Measurements from ENCODE around the gene IRF2BPL.

Gene IRF2BPL

GRCh38 chr14:77028384-77029231, at the start of gene IRF2BPL:
Gene IRF2BPL, minus strand, starts transcription at chr14:77028708. Its CDS starts 916 bp downstream, at chr14:77027792.
- DNase-seq (ENCODE audit: low read depth) = peak; percentile 98
- no peak for TF ChIP-seq CTCF (conservative IDR thresholded peaks at IDR 0.05; ENCODE audit: low read length)
- peak within 1 kb of the TSS; percentile 89 for H3K4me3 ChIP-seq (ENCODE audit: low read length)

- no peak overlapping the region for H3K4me3 ChIP-seq (ENCODE audit: low read length)
Observed at GRCh38 chr14:77077040-77077439, 48.5 kb upstream of the IRF2BPL start.

GRCh38 chr14:77076113-77076631, 47.7 kb upstream of the IRF2BPL start:
- no peak for DNase-seq (ENCODE audit: low read depth)
- H3K4me3 ChIP-seq (ENCODE audit: low read length) = no peak overlapping the region
- no peak for TF ChIP-seq CTCF (conservative IDR thresholded peaks at IDR 0.05; ENCODE audit: low read length)

More at GRCh38 chr14:77077040-77077439, 48.5 kb upstream of the IRF2BPL start:
- DNase-seq (ENCODE audit: low read depth) = no peak
- no peak for TF ChIP-seq CTCF (conservative IDR thresholded peaks at IDR 0.05; ENCODE audit: low read length)

- no peak for TF ChIP-seq CTCF (conservative IDR thresholded peaks at IDR 0.05; ENCODE audit: low read length)
- no peak overlapping the region for H3K4me3 ChIP-seq (ENCODE audit: low read length)
Observed at GRCh38 chr14:77074969-77075368, 46.5 kb upstream of the IRF2BPL start.

GRCh38 chr14:77071938-77072388, 43.5 kb upstream of the IRF2BPL start:
- no peak for DNase-seq (ENCODE audit: low read depth)
- H3K4me3 ChIP-seq (ENCODE audit: low read length) = no peak overlapping the region
- no peak for TF ChIP-seq CTCF (conservative IDR thresholded peaks at IDR 0.05; ENCODE audit: low read length)

More at GRCh38 chr14:77074969-77075368, 46.5 kb upstream of the IRF2BPL start:
- DNase-seq (ENCODE audit: low read depth) = no peak

- no peak overlapping the region for H3K4me3 ChIP-seq (ENCODE audit: low read length)
- DNase-seq (ENCODE audit: low read depth) = no peak
- TF ChIP-seq CTCF (conservative IDR thresholded peaks at IDR 0.05; ENCODE audit: low read length) = no peak
Observed at GRCh38 chr14:77069551-77069950, 41.0 kb upstream of the IRF2BPL start.
